Tibial artery (tissue), 4 donors: ENCODE data around the gene GALNT2.

Source experiments
- DNase-seq, 2 donors: peaks; one replicate each; pipeline ENCODE4 v3.0.0-alpha.2; 2019
- H3K27ac ChIP-seq, 2 donors: fragments of 200-600 bp; sonication (generic) in 1 of 2; 1 replicate in 1 of 2; 2 replicates in 1 of 2; pipeline ENCODE4 v1.5.1; 2018 to 2019; ENCODE audit warnings: mild to moderate bottlenecking in 1 of 2
- H3K27me3 ChIP-seq, 2 donors: fragments of 200-600 bp; sonication (generic) in 1 of 2; one replicate each; pipeline versions ENCODE4 v1.5.1 to v1.6.0; 2016 to 2019
- H3K36me3 ChIP-seq, 3 donors: fragments of 200-600 bp; sonication (generic) in 2 of 3; one replicate each; pipeline ENCODE4 v1.5.1; 2016 to 2019; ENCODE audit warnings: mild to moderate bottlenecking in 2 of 3
- H3K4me1 ChIP-seq, 4 donors: fragments of 200-600 bp; sonication (generic) in 2 of 4; 1 replicate in 3 of 4; 2 replicates in 1 of 4; pipeline ENCODE4 v1.5.1; 2016 to 2019
- H3K4me3 ChIP-seq, 2 donors: fragments of 200-600 bp; sonication (generic) in 1 of 2; 1 replicate in 1 of 2; 2 replicates in 1 of 2; pipeline ENCODE4 v1.5.1; 2018 to 2019; ENCODE audit warnings: mild to moderate bottlenecking in 2 of 2
- H3K9me3 ChIP-seq, 3 donors: fragments of 200-600 bp; sonication (generic) in 1 of 3; one replicate each; pipeline ENCODE4 v1.5.1; 2016 to 2019
- intact Hi-C: fragments of 100-400 bp; cut with DNase I; formaldehyde crosslinking; loops from one replicate; pipeline ENCODE4 v1.15.0; 2023; ENCODE audit warnings: low total_unique reads
- TF ChIP-seq, protein P1 (sequence below), 2 experiments: fragments of 200-600 bp in 1 of 2; fragments of 450-650 bp in 1 of 2; IDR thresholded peaks; one replicate each; pipeline ENCODE4 v1.5.1; 2017 to 2019; ENCODE audit warnings: antibody characterized with exemption in 2 of 2, mild to moderate bottlenecking in 1 of 2, moderate library complexity in 1 of 2

GALNT2 gene

DNA sequence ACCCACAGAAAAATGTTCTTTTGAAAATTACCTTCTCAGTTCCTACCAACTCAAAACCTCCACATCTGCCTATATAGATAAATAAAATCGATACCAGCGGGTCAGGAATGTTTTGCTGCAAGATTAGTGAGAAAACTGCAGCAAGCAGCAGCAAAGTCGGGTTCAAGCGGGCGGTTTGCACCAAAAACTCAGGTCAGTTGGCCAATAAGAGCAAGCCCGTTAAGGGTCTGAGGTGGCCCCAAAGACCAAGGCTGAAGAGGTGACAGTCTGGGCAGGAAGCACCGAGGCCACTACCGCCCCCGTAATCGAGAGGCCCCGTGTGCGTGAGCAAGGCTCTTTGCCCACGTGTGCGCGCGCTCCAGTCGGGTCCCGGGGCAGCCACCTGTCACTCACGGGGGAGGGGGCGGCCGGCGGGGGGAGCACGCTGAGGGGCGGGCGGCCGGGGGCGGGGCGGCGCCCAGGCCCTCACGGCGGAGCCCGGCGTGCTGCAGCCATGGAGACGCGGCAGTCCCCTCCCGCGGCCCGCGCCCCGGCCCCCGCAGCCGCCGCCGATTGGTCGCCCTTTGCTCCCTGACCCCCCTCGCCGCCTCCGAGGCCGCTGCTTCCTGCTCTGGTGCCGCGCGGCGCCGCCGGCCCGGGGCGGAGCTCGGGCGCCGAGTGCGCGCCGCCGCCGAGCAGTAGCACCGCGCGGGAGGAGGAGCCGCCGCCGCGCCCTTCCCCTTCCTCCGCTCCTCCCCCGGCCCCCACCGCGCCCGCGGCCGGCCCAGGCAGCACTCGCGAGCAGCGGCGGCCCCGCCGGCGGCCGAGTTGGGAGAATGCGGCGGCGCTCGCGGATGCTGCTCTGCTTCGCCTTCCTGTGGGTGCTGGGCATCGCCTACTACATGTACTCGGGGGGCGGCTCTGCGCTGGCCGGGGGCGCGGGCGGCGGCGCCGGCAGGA, at the start of gene GALNT2:
TSS of gene GALNT2 (plus strand) at position 773 of the 939 bp plus-strand sequence. CDS start at position 816, 43 bp downstream.
- H3K4me1 ChIP-seq: peaks cover 0 to 42% (median 24%) of the 10 kb centered on the region in 4 donors
- no peaks in the 10 kb centered on the region for H3K27me3 ChIP-seq
- peak within 1 kb of the TSS; percentile 79 for H3K4me3 ChIP-seq
- DNase-seq: peak; percentile 83 to 93
- TF ChIP-seq, protein P1, sequence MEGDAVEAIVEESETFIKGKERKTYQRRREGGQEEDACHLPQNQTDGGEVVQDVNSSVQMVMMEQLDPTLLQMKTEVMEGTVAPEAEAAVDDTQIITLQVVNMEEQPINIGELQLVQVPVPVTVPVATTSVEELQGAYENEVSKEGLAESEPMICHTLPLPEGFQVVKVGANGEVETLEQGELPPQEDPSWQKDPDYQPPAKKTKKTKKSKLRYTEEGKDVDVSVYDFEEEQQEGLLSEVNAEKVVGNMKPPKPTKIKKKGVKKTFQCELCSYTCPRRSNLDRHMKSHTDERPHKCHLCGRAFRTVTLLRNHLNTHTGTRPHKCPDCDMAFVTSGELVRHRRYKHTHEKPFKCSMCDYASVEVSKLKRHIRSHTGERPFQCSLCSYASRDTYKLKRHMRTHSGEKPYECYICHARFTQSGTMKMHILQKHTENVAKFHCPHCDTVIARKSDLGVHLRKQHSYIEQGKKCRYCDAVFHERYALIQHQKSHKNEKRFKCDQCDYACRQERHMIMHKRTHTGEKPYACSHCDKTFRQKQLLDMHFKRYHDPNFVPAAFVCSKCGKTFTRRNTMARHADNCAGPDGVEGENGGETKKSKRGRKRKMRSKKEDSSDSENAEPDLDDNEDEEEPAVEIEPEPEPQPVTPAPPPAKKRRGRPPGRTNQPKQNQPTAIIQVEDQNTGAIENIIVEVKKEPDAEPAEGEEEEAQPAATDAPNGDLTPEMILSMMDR (IDR thresholded peaks at IDR 0.05): no peak
- no peaks in the 10 kb centered on the region for H3K36me3 ChIP-seq
- peak within 1 kb of the TSS; percentile 87 to 97 for H3K27ac ChIP-seq
- intact Hi-C loops: loop anchor here (5.0 to 10.0 kb wide), 2 partner anchors 58 to 201 kb away; no protein-coding TSS in a partner anchor
- H3K9me3 ChIP-seq: peaks cover 0 to 4% (median 0%) of the 10 kb centered on the region in 3 donors

GRCh38 chr1:230020451-230020850, 46.6 kb upstream of the GALNT2 start:
- peaks cover 0 to 2% (median 0%) of the 10 kb centered on the region in 3 donors for H3K9me3 ChIP-seq
- intact Hi-C loops: no loop called here
- no peak overlapping the region for H3K4me3 ChIP-seq
- H3K27ac ChIP-seq: no peak overlapping the region
- DNase-seq: no peak
- TF ChIP-seq, protein P1 (IDR thresholded peaks at IDR 0.05): no peak
- H3K27me3 ChIP-seq: no peaks in the 10 kb centered on the region
- no peaks in the 10 kb centered on the region for H3K4me1 ChIP-seq
- no peaks in the 10 kb centered on the region for H3K36me3 ChIP-seq

DNA sequence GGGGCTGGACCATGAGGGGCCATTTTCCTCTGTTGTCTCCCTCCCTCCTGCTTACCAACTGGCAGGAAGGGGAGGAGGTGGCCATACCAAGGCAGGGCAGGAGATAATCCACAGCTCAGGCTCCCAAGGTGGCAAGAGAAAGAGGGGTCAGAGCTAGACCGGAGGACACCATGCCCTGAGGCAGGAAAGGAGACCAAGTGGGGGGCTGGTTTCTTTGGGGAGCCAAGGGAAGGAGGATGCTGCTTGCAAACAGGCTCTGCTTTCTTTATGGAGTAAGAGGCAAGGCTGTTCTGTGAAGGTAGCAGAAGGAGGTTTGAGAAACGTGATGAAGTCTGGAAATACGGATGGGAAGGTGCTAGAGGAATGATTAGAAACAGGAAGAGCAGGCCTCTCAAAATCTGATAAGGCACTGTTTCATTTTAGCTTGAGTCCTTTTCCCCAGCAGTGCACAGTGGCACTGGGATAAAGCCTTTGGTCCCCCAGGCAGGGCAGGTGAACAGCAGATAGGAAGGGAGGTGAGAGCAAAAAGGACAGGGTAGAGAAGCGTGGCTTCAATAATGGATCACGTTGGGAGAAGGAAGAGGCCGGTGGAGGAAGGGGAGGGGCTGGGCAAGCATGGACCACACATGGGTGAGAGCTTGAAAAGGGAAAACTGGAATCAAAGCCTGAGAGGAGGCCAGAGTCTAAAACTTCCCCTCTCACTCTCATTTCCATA, 44.2 kb upstream of the GALNT2 start:
- no peaks in the 10 kb centered on the region for H3K36me3 ChIP-seq
- H3K4me1 ChIP-seq: no peaks in the 10 kb centered on the region
- TF ChIP-seq, protein P1 (IDR thresholded peaks at IDR 0.05): no peak
- H3K27me3 ChIP-seq: no peaks in the 10 kb centered on the region
- no peak overlapping the region for H3K27ac ChIP-seq
- no peak overlapping the region for H3K4me3 ChIP-seq
- intact Hi-C loops: no loop called here
- H3K9me3 ChIP-seq: peaks cover 0 to 13% (median 5%) of the 10 kb centered on the region in 3 donors
- DNase-seq: no peak

- intact Hi-C loops: no loop called here
- peaks cover 0 to 13% (median 5%) of the 10 kb centered on the region in 3 donors for H3K9me3 ChIP-seq
- no peak overlapping the region for H3K27ac ChIP-seq
- no peaks in the 10 kb centered on the region for H3K36me3 ChIP-seq
- H3K27me3 ChIP-seq: no peaks in the 10 kb centered on the region
- no peak for DNase-seq
- TF ChIP-seq, protein P1 (IDR thresholded peaks at IDR 0.05): no peak
- no peak overlapping the region for H3K4me3 ChIP-seq
- H3K4me1 ChIP-seq: no peaks in the 10 kb centered on the region
These were observed 41.4 kb upstream of the GALNT2 start for GRCh38 chr1:230025686-230026085.

GRCh38 chr1:230026139-230026538, 40.9 kb upstream of the GALNT2 start:
- intact Hi-C loops: no loop called here
- H3K4me3 ChIP-seq: no peak overlapping the region
- no peaks in the 10 kb centered on the region for H3K27me3 ChIP-seq
- TF ChIP-seq, protein P1 (IDR thresholded peaks at IDR 0.05): no peak
- no peaks in the 10 kb centered on the region for H3K4me1 ChIP-seq
- peaks cover 0 to 13% (median 5%) of the 10 kb centered on the region in 3 donors for H3K9me3 ChIP-seq
- H3K27ac ChIP-seq: no peak overlapping the region
- H3K36me3 ChIP-seq: no peaks in the 10 kb centered on the region
- no peak for DNase-seq
